Measurements from ENCODE around the gene POLR3G. TPM values are rescaled to one million over a fixed set of nuclear protein-coding genes. Genes with fewer than 3 reads are reported as not detected.

The POLR3G gene
- total RNA-seq, 1 experiment from 2014 or later, result 73.6 TPM

DNA sequence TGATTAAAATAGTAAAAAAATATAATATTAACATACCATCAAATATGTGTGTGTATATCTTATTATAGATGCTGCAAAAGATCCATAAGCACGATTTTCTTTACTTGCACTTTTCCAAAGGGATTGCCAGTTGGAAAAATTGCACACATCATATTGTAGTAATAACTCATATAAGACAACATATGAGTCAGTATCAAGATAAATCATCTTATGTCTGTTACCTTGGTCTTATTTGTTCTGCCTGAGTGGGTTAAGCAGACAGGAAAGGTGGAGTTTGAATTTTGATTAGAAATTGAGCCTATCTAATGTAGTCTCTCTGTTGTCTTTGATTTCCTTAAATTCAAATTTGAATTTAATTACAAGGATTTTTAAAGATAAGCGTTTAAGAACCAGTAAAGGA lies 30.1 kb downstream of the POLR3G start:
- Histone ChIP-seq H3K4ac (ENCODE audit: low read depth, low read length) (no peak overlapping the region), H3K18ac (ENCODE audit: insufficient read length, low read depth, low read length) (no peak overlapping the region), H3K27ac (ENCODE audit: insufficient read length, low read depth, low read length) (no peak overlapping the region), H3K14ac (ENCODE audit: insufficient read depth, low read length) (no peak overlapping the region), H4K20me1 (ENCODE audit: control insufficient read depth, insufficient read depth, insufficient read length) (no peaks in the 10 kb centered on the region), H3K27me3 (ENCODE audit: insufficient read depth, low read length) (no peaks in the 10 kb centered on the region), H3K4me2 (ENCODE audit: insufficient read depth, insufficient read length, low read length) (no peak overlapping the region), H2BK120ac (ENCODE audit: low read depth, low read length, poor library complexity, severe bottlenecking) (no peak overlapping the region), H4K5ac (ENCODE audit: insufficient read length, low read depth, low read length) (no peak overlapping the region), H3K79me1 (ENCODE audit: insufficient read depth, low read depth, low read length, poor library complexity, severe bottlenecking) (peaks cover 3% of the 10 kb centered on the region), H3K23ac (ENCODE audit: insufficient read length, low read depth, low read length) (no peak overlapping the region), H4K8ac (replicated peaks; ENCODE audit: insufficient read length, low read depth, low read length) (no peak overlapping the region), H3K56ac (ENCODE audit: insufficient read length, low read depth, low read length) (no peak overlapping the region), H3K9me3 (ENCODE audit: control insufficient read depth, low read depth, low read length) (no peaks in the 10 kb centered on the region), H3K23me2 (ENCODE audit: insufficient read length, low read depth, low read length, poor library complexity, severe bottlenecking) (no peaks in the 10 kb centered on the region), H4K91ac (ENCODE audit: insufficient read length, low read depth, low read length) (no peak overlapping the region), H2AFZ (ENCODE audit: low read length) (no peak overlapping the region), H3K79me2 (ENCODE audit: insufficient read depth, low read length) (no peaks in the 10 kb centered on the region), H2AK5ac (ENCODE audit: insufficient read length, low read length) (no peak overlapping the region), H3K4me1 (ENCODE audit: insufficient read depth, low read length) (no peaks in the 10 kb centered on the region), H2BK20ac (ENCODE audit: low read depth, low read length, poor library complexity, severe bottlenecking) (no peak overlapping the region), H3T11ph (ENCODE audit: low read length) (no peak overlapping the region), H2BK5ac (ENCODE audit: insufficient read length, low read length) (no peak overlapping the region), H3K9ac (ENCODE audit: extremely low read depth, insufficient read length, low read length) (no peak overlapping the region), H2BK15ac (ENCODE audit: low read depth, low read length) (no peak overlapping the region), H2BK12ac (ENCODE audit: insufficient read length, low read depth, low read length) (no peak overlapping the region)
- H3K4me3 Mint-ChIP-seq, result no peak overlapping the region
- H3K36me3 Mint-ChIP-seq (ENCODE audit: insufficient read depth in 1 of 3, low read depth in 3 of 3), result peaks cover 26 to 44% (median 29%) of the 10 kb centered on the region in 3 experiments; a peak in 6 of 7 replicates
- no CpG with 5 or more reads among the region's 2 CpGs for WGBS (ENCODE audit: extremely low coverage, insufficient read length, low lambda C conversion rate)
- no peaks in the 10 kb centered on the region for H3K9me3 Mint-ChIP-seq
- H3K4me1 Mint-ChIP-seq, result no peaks in the 10 kb centered on the region
- H3K27me3 Mint-ChIP-seq (ENCODE audit: low read depth), result no peaks in the 10 kb centered on the region
- TF ChIP-seq, protein P1, sequence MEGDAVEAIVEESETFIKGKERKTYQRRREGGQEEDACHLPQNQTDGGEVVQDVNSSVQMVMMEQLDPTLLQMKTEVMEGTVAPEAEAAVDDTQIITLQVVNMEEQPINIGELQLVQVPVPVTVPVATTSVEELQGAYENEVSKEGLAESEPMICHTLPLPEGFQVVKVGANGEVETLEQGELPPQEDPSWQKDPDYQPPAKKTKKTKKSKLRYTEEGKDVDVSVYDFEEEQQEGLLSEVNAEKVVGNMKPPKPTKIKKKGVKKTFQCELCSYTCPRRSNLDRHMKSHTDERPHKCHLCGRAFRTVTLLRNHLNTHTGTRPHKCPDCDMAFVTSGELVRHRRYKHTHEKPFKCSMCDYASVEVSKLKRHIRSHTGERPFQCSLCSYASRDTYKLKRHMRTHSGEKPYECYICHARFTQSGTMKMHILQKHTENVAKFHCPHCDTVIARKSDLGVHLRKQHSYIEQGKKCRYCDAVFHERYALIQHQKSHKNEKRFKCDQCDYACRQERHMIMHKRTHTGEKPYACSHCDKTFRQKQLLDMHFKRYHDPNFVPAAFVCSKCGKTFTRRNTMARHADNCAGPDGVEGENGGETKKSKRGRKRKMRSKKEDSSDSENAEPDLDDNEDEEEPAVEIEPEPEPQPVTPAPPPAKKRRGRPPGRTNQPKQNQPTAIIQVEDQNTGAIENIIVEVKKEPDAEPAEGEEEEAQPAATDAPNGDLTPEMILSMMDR (conservative IDR thresholded peaks at IDR 0.05), result no peak
- H3K27ac Mint-ChIP-seq, result no peak overlapping the region
- DNase-seq, result no peak
